OCI-LY7 (cell line): ENCODE data around the gene IRX2.

Source experiments
- CTCF ChIP-seq: fragments of 200-600 bp; sonication (generic); conservative IDR thresholded peaks from 2 replicates; pipeline ENCODE4 v1.5.1; 2014; ENCODE audit warnings: mild to moderate bottlenecking, antibody characterized with exemption, low read length, moderate library complexity, mixed read lengths
- EZH2phosphoT487 ChIP-seq: fragments of 200-600 bp; sonication (generic); IDR thresholded peaks from 2 replicates; pipeline ENCODE4 v1.6.1; 2018; ENCODE audit warnings: low read depth, borderline replicate concordance, mild to moderate bottlenecking, mixed run types, antibody characterized with exemption, low read length, moderate library complexity, mixed read lengths

- TF ChIP-seq CTCF (no peak), EZH2phosphoT487 (no peak)
Observed at GRCh38 chr5:2722901-2723300, 28.6 kb downstream of the IRX2 start.
